DMS114 treated with DMSO at 0.1 percent for 48 hours (cell line): ENCODE data around the gene HBQ1.
"Not testable (repeated sequence)": the region's sequence is repeated elsewhere in the genome, so short reads cannot be mapped to it uniquely, and the experiment has no call there.

Source experiments
- DNase-seq: peaks from one replicate; lab custom pipeline; 2025; ENCODE audit not compliant: unreplicated experiment; lab: John Stamatoyannopoulos, UW

HBQ1 gene

DNA sequence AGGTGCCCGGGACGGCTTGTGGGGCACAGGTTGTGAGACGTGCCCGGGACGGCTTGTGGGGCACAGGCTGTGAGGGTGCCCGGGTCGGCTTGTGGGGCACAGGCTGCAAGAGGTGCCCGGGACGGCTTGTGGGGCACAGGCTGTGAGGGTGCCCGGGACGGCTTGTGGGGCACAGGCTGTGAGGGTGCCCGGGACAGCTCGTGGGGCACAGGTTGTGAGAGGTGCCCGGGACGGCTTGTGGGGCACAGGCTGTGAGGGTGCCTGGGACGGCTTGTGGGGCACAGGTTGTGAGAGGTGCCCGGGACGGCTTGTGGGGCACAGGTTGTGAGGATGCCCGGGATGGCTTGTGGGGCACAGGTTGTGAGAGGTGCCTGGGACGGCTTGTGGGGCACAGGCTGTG lies 20.0 kb upstream of the HBQ1 start:
- DNase-seq = not testable (repeated sequence)

DNA sequence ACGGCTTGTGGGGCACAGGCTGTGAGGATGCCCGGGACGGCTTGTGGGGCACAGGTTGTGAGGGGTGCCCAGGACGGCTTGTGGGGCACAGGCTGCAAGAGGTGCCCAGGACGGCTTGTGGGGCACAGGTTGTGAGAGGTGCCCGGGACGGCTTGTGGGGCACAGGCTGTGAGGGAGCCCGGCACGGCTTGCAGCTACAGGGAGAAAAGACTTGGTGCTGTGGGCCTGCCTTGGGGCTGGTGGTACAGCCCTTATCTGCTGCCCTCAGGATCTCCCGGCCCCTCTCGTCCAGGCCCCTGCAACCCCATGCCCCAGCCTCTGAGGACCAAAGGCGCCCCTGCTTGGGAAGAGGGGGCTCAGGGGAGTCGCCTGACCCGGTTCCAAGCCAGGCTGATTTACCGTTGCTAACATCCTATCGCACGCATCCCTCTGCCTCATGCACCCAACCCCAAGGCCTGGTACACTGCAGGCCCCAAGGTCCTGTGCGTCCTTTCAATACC lies 19.5 kb upstream of the HBQ1 start:
- DNase-seq = no peak

GRCh38 chr16:162271-162991 lies 17.8 kb upstream of the HBQ1 start:
- no peak for DNase-seq

- DNase-seq = not testable (repeated sequence)
These were observed 17.1 kb upstream of the HBQ1 start for GRCh38 chr16:163139-163538.

- DNase-seq = not testable (repeated sequence)
These were observed 16.6 kb upstream of the HBQ1 start for GRCh38 chr16:163696-164095.

DNA sequence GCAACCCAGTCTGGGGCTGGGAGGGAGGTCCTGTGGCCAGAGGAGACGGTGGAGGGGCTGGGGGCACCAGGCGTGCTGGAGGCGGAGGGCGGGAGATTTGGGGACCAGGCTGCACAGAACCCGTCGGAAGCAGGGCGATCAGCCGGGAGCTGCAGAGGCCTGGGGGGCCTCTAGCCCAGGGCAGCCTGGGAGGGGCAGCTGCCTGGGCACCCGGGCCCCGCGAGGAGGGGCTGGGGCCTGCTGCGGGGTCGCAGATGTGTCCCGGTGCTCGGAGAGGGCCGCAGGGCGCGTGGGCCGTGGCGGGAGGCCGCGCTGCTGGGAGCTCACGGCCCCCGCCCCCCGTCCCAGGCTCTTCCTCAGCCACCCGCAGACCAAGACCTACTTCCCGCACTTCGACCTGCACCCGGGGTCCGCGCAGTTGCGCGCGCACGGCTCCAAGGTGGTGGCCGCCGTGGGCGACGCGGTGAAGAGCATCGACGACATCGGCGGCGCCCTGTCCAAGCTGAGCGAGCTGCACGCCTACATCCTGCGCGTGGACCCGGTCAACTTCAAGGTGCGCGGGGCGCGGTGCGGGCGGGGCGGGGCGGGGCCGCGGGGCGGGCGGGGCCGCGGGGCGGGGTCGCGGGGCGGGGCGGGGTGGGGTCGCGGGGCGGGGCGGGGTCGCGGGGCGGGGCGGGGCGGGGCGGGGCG lies 16.0 kb upstream of the HBQ1 start:
- not testable (repeated sequence) for DNase-seq

DNA sequence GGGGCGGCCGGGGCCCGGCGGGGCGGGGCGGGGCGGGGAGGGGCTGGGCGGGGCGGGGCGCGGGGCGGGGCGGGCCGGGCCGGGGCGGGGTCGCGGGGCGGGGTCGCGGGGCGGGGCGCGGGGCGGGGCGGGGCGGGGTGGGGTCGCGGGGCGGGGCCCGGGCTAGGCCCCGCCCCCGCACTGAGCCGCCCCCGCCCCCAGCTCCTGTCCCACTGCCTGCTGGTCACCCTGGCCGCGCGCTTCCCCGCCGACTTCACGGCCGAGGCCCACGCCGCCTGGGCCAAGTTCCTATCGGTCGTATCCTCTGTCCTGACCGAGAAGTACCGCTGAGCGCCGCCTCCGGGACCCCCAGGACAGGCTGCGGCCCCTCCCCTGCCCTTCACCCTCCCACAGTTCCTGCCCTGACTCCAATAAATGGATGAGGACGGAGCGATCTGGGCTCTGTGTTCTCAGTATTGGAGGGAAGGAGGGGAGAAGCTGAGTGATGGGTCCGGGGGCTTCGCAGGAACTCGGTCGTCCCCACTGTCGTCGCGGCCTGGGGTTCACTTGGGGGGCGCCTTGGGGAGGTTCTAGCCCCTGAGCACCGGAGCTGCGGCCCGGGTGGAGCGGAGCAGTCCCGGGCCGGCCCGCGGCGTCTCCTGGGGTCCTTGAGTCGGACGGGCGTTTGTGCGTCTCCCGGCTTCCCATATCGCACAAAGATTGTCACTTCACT lies 15.3 kb upstream of the HBQ1 start:
- DNase-seq = no peak

- no peak for DNase-seq
These were observed 14.5 kb upstream of the HBQ1 start, which contains the start of gene HBM for GRCh38 chr16:165539-166374. HBM (plus strand) TSS chr16:165978; CDS start chr16:165998, 20 bp downstream.

DNA sequence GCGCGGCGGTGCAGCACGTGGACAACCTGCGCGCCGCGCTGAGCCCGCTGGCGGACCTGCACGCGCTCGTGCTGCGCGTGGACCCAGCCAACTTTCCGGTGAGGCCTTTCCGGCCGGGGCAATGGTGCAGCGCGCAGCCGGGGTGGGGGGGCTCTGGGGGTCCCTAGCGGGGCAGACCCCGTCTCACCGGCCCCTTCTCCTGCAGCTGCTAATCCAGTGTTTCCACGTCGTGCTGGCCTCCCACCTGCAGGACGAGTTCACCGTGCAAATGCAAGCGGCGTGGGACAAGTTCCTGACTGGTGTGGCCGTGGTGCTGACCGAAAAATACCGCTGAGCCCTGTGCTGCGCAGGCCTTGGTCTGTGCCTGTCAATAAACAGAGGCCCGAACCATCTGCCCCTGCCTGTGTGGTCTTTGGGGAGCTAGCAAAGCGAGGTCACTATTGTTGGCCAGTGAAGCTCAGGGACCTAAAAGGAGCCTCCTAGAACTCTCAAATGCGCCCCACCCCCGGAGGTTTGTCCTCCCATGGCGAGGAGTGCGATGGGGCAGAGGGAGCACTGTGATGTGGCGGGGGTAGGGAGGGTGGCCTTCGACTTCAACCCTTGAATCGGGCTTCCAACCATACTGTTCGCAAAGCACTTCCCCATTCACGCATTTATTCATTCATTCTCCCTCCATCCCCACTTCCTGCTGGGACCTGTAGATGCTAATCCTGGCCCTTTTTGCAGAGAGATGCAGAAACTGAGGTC lies 13.7 kb upstream of the HBQ1 start:
- no peak for DNase-seq

- DNase-seq = no peak
These were observed 13.1 kb upstream of the HBQ1 start for GRCh38 chr16:167122-167690.

- no peak for DNase-seq
These were observed 11.8 kb upstream of the HBQ1 start for GRCh38 chr16:168424-168823.

DNA sequence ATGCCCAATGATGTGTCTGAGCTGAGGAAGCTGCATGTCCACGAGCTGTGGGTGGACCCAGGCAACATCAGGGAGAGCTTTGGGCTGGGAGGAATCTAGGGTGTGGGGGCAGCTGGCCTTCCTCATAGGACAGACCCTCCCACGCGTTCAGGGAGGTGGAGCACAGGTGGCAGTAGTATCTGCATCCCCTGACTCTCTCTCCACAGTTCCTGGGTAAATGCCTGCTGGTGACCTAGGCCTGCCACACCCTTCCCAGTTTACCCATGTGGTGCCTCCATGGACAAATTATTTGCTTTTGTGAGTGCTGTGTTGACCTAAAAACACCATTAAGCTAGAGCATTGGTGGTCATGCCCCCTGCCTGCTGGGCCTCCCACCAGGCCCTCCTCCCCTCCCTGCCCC lies 11.2 kb upstream of the HBQ1 start:
- no peak for DNase-seq

GRCh38 chr16:170088-170507 lies 10.2 kb upstream of the HBQ1 start:
- not testable (repeated sequence) for DNase-seq

DNA sequence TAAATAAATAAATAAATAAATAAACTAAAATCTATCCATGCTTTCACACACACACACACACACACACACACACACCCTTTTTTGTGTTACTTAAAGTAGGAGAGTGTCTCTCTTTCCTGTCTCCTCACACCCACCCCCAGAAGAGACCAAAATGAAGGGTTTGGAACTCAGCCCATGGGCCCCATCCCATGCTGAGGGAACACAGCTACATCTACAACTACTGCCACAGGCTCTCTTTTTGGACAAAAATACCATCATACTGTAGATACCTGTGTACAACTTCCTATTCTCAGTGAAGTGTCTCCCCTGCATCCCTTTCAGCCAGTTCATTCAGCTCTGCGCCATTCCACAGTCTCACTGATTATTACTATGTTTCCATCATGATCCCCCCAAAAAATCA lies 9.5 kb upstream of the HBQ1 start:
- DNase-seq = no peak

DNA sequence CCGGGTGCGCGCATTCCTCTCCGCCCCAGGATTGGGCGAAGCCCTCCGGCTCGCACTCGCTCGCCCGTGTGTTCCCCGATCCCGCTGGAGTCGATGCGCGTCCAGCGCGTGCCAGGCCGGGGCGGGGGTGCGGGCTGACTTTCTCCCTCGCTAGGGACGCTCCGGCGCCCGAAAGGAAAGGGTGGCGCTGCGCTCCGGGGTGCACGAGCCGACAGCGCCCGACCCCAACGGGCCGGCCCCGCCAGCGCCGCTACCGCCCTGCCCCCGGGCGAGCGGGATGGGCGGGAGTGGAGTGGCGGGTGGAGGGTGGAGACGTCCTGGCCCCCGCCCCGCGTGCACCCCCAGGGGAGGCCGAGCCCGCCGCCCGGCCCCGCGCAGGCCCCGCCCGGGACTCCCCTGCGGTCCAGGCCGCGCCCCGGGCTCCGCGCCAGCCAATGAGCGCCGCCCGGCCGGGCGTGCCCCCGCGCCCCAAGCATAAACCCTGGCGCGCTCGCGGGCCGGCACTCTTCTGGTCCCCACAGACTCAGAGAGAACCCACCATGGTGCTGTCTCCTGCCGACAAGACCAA lies 7.8 kb upstream of the HBQ1 start, which contains the start of gene HBA2:
Gene HBA2 (plus strand): TSS at position 503 of the 568 bp plus-strand sequence. CDS start 37 bp downstream, at position 540.
- DNase-seq = not testable (repeated sequence)

DNA sequence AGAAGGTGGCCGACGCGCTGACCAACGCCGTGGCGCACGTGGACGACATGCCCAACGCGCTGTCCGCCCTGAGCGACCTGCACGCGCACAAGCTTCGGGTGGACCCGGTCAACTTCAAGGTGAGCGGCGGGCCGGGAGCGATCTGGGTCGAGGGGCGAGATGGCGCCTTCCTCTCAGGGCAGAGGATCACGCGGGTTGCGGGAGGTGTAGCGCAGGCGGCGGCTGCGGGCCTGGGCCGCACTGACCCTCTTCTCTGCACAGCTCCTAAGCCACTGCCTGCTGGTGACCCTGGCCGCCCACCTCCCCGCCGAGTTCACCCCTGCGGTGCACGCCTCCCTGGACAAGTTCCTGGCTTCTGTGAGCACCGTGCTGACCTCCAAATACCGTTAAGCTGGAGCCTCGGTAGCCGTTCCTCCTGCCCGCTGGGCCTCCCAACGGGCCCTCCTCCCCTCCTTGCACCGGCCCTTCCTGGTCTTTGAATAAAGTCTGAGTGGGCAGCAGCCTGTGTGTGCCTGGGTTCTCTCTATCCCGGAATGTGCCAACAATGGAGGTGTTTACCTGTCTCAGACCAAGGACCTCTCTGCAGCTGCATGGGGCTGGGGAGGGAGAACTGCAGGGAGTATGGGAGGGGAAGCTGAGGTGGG lies 6.9 kb upstream of the HBQ1 start:
- not testable (repeated sequence) for DNase-seq

DNA sequence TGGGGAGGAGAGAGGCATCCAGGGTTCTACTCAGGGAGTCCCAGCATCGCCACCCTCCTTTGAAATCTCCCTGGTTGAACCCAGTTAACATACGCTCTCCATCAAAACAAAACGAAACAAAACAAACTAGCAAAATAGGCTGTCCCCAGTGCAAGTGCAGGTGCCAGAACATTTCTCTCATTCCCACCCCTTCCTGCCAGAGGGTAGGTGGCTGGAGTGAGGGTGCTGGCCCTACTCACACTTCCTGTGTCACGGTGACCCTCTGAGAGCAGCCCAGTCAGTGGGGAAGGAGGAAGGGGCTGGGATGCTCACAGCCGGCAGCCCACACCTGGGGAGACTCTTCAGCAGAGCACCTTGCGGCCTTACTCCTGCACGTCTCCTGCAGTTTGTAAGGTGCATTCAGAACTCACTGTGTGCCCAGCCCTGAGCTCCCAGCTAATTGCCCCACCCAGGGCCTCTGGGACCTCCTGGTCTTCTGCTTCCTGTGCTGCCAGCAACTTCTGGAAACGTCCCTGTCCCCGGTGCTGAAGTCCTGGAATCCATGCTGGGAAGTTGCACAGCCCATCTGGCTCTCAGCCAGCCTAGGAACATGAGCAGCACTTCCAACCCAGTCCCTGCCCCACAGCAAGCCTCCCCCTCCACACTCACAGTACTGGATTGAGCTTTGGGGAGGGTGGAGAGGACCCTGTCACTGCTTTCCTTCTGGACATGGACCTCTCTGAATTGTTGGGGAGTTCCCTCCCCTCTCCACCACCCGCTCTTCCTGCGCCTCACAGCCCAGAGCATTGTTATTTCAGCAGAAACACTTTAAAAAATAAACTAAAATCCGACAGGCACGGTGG lies 6.1 kb upstream of the HBQ1 start:
- not testable (repeated sequence) for DNase-seq
